Measurements from ENCODE around the gene USP9X.
A peak's percentile ranks its signal among the peaks of the same experiment; 100 is the strongest.
"Not testable (repeated sequence)": the region's sequence is repeated elsewhere in the genome, so short reads cannot be mapped to it uniquely, and the experiment has no call there.

The USP9X gene

DNA sequence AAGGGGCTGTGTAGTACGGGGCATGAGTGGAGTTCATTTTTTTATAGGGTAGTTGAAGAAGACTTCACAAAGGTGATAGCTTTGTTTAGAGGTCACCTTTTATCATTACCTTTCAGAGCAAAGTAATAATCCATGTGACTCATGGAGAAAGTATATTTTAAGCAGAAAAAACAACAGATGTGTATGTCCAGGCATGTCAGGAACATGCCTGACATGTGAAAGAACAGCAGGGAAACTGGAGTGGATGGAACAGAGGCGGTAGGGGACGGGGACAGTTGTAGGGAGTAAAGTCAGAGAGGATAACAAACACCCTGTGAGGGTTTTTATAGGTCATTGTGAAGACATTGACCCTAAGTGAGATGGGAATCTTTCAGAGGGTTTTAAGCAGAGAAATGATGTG is 107.6 kb downstream of the USP9X start:
- DNase-seq: no peak

DNA sequence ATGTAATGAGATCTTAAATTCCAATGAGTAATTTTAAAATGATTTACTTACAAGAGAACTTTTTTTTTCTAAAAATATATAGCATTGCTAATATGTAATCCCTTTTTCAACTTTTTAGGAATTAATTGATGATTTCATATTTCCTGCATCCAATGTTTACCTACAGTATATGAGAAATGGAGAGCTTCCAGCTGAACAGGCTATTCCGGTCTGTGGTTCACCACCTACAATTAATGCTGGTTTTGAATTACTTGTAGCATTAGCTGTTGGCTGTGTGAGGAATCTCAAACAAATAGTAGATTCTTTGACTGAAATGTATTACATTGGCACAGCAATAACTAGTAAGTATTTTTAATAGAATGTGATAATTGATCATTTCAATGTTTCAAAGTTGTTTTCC is 113.2 kb downstream of the USP9X start:
- no peak for DNase-seq

DNA sequence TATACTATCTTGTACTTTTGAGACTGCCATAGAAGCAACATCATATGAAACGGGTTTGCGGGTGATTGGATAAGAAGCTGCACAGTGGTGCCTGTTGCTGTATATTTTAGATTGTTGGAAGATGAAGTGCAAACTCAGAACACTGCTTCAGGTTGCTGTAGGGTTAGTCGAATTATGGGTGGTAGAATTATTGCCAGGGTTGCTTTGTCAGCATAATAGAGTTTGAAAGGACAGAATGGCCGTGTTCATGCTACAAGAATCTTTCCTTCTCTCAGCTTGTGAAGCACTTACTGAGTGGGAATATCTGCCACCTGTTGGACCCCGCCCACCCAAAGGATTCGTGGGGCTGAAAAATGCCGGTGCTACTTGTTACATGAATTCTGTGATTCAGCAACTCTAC is 115.5 kb downstream of the USP9X start:
- no peak for DNase-seq

DNA sequence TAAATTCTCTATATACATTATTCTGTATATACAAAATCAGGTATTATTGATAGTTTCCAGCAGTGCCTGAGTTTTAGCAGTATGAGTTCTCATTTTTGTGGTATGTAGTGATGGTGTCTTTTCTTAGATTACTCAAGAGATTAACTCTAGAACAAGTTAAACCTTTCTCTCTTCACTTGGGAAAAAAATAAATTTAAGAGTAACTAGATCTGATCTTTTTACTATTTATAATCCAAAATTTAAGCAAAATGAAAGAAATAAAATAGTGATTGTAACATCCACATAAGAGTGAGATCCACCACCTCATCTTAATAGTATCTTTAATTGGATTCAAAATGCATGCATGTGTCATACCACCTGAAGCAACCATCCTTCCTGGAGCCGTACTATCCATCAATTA is 124.6 kb downstream of the USP9X start:
- DNase-seq: no peak

- no peak for DNase-seq
These were observed 139.4 kb downstream of the USP9X start for GRCh38 chrX:41224605-41225004.

DNA sequence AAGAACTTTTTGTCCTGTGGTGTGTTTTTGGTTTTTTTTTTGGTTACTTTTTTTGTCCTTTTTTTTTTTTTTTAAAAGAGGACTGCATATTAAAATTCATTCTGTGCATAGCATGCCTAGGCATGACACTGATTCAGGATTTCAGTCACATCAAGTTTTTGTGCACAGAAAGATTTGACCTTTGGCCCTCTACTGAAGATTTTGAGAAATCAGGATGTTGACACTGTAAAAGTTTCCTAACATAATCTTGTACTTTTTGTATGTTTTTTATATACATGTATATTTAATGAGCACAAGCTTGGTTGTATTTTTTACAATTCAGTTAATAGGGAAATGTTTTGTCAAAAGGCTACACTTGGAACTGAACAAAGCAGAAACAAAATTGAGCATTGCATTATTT is 148.7 kb downstream of the USP9X start:
- DNase-seq: no peak

GRCh38 chrX:41234471-41234870 is 149.2 kb downstream of the USP9X start:
- DNase-seq: not testable (repeated sequence)

GRCh38 chrX:41234962-41235361 is 149.7 kb downstream of the USP9X start:
- DNase-seq: no peak

GRCh38 chrX:41236629-41237028 is 151.4 kb downstream of the USP9X start:
- no peak for DNase-seq

- no peak for DNase-seq
These were observed 155.3 kb downstream of the USP9X start for GRCh38 chrX:41240509-41240908.

DNA sequence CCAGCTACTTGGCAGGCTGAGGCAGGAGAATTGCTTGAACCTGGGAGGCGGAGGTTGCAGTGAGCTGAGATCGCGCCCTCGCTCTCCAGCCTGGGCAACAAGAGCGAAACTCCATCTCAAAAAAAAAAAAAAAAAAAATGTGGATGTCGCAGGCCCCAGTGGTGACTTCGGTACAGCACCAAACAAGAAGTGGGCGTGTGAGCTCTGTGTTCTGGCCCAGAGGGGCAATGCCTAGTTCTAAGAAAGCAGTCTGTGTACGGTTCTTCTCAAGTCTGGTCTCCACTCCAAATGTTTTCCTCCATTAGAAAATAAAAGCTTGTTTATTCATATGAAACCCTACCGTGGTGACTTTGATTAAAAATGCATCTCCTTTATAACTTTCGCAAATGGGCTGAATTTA is 156.7 kb downstream of the USP9X start:
- no peak for DNase-seq

DNA sequence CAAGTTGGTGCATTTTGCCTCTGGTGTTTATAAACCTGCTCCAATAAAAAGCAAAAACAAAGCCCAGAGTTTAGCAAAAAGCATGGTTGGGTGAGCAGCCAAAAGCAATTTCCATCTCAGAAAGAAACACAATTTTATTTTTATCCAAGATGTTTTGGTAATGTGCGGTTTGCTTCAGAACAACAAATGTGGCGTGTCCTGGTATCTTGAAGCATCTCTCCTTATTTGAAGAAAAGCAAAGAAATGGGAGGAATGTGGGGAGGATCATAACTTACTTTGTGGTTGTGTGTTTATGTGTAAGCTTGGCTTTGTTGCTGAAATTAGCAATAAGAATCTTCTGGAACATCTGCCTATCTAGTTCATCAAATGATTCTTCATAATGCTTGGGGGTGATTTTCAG is 160.4 kb downstream of the USP9X start:
- no peak for DNase-seq

GRCh38 chrX:41250867-41251266 is 165.6 kb downstream of the USP9X start:
- DNase-seq: no peak

DNA sequence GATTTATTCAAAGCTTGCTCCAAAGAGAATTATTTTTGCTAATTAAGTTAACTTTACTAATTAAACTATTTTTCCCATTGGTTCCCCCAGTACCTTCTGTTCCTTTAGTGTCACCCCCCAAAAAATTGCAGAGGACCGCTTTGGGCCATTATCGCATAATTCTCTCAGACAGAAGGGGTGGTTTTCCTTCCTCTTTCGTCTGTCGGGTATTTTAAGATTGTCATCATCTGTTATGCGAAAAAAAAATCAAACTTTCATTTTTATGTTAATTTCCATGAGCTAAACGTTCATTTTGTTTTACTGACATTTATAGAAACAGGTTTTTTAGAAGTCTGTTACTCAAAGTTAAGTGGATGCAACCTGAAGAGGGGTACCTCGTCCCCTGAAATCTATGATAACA is 172.6 kb downstream of the USP9X start:
- no peak for DNase-seq

GRCh38 chrX:41258226-41258625 is 173.0 kb downstream of the USP9X start:
- DNase-seq: no peak

GRCh38 chrX:41258871-41259270 is 173.6 kb downstream of the USP9X start:
- no peak for DNase-seq

- DNase-seq: peak; percentile 6
These were observed 174.3 kb downstream of the USP9X start for GRCh38 chrX:41259516-41259915.

GRCh38 chrX:41265615-41266014 is 180.4 kb downstream of the USP9X start:
- peak; percentile 76 for DNase-seq

DNA sequence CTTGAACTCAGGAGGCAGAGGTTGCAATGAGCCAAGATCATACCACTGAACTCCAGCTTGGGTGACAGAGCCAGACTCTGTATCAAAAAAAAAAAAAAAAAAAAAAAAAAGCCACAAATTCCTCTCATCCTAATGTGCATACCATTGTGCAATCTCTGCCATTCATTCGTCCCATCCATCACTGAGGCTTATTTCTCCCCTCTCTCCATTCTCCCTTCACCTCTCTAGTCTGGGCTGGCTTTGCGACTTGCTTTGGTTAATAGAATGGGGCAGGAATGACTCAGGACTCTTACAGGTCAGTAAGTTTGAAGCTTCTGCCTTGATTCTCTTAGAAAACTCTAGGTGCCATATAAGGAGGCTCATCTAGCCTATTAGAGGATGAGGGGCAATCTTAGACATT is 188.4 kb downstream of the USP9X start:
- peak; percentile 50 for DNase-seq

GRCh38 chrX:41275661-41276609 is 190.7 kb downstream of the USP9X start:
- peak; percentile 58 for DNase-seq

GRCh38 chrX:41276661-41277506 is 191.6 kb downstream of the USP9X start:
- no peak for DNase-seq

DNA sequence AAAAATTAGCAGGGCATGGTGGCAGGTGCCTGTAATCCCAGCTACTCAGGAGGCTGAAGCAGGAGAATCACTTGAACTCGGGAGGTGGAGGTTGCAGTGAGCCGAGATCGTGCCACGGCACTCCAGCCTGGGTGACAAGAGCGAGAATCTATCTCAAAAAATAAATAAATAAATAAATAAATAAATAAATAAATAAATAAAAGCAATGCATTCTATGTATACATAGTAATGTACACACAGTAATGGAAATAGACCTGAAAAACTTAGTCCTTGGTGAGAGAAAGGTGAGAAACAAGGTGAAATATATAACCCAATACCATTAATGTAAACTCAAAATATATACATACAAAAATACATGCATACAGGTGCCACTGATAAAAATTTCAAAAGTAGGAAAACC is 197.1 kb downstream of the USP9X start:
- DNase-seq: not testable (repeated sequence)

DNA sequence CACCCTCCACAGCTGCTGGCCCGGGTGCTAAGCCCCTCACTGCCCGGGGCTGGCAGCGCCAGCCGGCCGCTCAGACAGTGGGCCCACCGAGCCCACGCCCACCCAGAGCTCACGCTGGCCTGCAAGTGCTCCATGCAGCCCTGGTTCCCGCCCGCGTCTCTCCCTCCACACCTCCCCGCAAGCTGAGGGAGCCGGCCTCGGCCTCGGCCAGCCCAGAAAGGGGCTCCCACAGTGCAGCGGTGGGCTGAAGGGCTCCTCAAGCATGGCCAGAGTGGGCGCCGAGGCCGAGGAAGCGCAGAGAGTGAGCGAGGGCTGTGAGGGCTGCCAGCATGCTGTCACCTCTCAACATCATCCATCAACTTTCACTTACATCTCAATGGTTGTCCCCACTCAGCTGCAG is 200.7 kb downstream of the USP9X start:
- not testable (repeated sequence) for DNase-seq
